GM18508 (cell line): Measurements from ENCODE around the gene PTPRE.
"Not testable (repeated sequence)": the region's sequence is repeated elsewhere in the genome, so short reads cannot be mapped to it uniquely, and the experiment has no call there.

Source experiments
- ATAC-seq: cut with Tn5 transposase; IDR thresholded peaks from one replicate; pipeline ENCODE4 v1.9.1; 2021; ENCODE audit warnings: moderate number of reproducible peaks; ENCODE audit not compliant: insufficient read depth, unreplicated experiment

PTPRE gene

DNA sequence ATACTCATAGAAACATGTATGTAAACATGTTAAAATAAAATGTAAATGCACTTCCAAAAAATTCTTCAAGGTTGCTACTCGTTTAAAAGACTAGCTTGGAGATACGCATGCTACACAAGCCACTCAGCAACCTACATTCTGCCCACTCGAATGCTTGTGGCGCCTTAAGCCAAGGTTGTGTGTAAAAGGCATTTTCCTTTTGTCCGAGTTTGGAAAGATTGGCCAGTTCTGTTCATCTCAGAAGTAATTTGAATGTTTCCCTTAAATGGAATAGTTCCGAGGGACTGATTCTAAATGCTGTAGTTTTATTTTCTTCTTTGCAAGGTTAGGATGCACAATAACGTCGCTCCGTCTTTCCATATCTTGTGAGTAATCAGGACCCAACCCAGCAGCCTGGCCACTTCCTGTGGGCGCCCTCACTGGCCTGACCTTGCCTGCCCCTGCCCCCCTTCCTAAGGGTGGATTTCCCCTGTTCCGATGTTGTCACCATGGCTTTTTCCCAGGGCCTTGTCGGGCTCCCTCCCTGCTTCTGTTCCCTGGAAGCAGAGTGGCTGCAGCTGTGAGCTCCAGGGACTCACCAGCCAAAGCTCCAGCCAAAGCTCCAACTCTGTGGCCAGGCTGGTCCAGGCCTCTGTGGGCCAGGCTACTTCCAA, 70.6 kb downstream of the PTPRE start:
- ATAC-seq: no peak

DNA sequence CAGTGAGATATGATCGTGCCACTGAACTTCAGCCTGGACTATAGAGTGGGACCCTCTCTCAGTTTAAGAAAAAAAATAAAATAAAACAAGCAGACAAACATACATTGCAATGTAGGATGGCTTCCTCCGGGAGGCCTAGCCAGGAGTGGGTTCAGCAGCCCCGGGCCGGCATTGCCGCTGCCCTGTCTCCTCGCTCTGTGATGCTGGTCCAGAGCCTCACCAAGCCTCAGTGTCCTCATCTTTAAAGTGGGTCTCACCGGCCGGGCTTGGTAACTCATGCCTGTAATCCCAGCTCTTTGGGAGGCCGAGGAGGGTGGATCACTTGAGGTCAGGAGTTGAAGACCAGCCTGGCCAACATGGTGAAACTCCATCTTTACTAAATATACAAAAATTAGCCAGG, 71.6 kb downstream of the PTPRE start:
- ATAC-seq: no peak

DNA sequence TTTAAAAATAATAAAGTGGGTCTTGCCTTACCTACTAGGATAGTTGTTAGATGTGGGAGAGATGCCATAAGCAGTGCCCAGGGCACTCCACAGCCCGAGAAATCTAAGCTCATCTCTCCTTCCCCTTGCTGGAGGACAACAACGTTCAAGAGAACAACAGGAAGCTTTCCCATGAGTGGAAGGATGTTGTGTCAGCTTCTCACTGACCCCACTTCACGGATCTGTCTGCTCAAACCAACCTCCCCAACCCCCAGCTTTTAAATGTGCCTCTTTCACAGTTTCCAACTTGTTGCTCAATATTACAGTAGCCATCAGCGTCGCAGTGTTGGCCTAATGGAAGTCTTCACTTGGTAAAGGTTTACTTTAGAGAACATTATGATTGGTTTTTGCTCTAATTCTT, 72.1 kb downstream of the PTPRE start:
- no peak for ATAC-seq

DNA sequence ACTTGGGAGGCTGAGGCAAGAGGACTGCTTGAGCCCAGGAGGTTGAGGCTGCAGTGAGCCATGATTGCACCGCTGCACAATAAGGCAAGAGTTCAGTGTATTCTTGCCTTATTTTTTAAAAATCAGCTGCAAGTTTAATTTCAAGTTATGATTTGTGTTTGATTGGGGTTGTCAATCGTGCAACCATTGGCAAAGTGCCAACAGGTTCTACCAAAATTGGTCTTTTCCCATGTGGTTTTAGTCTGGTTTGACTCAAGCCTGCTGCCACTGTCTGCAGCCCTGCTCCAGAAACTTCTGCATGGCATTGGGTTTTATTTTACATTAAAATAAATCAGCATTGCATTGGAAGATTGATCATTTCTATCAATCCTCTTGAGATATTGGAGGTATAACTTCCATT, 72.7 kb downstream of the PTPRE start:
- no peak for ATAC-seq

- no peak for ATAC-seq
Measured at GRCh38 chr10:127980898-127981297, 74.0 kb downstream of the PTPRE start.

GRCh38 chr10:127982601-127983000, 75.7 kb downstream of the PTPRE start:
- no peak for ATAC-seq

- no peak for ATAC-seq
Measured at GRCh38 chr10:127983344-127984100, 76.6 kb downstream of the PTPRE start.

DNA sequence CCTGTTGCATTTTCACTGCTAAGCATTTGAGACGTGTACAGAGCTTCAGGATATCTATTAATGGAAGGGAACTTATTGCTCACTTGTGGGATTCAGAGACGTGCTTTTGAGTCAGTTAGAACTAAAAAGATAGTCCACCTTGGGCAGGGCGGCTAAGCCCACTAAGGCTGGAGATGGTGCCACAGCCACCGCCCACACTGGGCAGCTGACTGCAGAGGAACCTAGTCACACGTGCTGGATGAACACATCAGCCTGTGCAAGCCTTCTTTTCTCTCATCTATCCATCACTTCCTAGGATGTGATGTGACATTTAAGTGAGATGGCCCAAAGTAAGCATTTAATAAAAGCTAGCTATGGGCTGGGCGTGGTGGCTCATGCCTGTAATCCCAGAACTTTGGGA, 78.0 kb downstream of the PTPRE start:
- ATAC-seq: no peak

GRCh38 chr10:127986531-127987466, 79.9 kb downstream of the PTPRE start:
- no peak for ATAC-seq

- no peak for ATAC-seq
Measured at GRCh38 chr10:127987467-127988380, 80.8 kb downstream of the PTPRE start.

- ATAC-seq: no peak
Measured at GRCh38 chr10:127989481-127990012, 82.6 kb downstream of the PTPRE start.

DNA sequence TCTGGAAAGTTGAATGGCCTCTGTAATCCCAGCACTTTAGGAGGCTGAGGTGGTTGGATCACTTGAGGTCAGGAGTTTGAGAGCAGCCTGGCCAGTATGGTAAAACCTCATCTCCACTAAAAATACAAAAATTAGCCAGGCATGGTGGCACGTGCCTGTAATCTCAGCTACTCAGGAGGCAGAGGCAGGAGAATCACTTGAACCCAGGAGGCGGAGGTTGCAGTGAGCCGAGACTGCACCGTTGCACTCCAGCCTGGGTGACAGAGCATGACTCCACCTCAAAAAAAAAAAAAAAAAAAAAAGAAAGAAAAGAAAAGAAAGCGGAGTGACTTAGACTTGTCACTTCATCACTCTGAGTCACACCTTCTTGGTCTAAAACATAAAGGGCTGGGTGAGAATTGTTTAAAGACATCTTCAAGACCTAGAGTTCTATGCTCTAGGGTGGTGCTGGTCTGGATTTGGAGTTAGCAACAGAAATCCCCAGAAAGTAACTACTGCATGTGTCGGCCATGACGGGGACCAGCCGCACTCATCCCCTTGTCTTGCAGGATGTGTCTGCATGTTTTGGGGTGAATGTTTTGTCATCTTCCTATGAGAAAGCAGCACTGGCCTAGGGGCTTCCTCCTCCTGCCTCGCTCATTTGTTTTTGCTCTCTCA, 83.4 kb downstream of the PTPRE start:
- not testable (repeated sequence) for ATAC-seq

DNA sequence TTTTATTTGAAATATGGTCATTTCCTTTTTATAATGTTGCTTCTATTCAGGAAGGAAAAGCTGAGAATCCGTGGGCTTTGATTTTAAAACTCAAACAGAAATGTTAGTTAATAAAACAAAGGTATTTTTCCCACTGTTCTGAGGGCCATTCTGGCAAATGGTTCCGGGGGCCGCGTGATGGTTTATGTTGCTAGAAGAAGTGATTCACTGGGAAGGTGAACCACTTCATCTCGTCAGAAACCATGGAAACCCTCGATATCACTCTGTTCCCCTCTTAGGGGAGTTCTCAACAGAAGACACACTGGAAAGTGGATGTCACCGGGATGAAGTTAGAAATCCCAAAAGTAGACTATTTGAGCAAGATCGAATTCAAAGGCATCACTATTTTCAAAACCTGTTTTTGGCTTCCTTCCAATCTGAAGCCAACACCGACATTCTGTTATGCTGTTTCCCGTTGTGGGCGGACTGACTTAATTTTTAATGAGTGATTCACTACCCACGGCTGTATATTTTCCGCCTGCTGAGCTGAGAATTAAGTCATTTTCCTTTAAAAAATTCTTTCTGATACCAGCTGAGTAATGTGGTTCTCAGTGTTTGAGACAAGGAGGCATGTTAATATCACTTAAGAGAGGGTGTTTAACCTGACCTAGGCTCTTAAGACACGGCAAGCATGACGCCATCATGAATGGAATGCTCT, 84.1 kb downstream of the PTPRE start:
- ATAC-seq: no peak

- ATAC-seq: no peak
Measured at GRCh38 chr10:127991543-127992255, 84.8 kb downstream of the PTPRE start.

GRCh38 chr10:127992376-127992775, 85.5 kb downstream of the PTPRE start:
- ATAC-seq: no peak

DNA sequence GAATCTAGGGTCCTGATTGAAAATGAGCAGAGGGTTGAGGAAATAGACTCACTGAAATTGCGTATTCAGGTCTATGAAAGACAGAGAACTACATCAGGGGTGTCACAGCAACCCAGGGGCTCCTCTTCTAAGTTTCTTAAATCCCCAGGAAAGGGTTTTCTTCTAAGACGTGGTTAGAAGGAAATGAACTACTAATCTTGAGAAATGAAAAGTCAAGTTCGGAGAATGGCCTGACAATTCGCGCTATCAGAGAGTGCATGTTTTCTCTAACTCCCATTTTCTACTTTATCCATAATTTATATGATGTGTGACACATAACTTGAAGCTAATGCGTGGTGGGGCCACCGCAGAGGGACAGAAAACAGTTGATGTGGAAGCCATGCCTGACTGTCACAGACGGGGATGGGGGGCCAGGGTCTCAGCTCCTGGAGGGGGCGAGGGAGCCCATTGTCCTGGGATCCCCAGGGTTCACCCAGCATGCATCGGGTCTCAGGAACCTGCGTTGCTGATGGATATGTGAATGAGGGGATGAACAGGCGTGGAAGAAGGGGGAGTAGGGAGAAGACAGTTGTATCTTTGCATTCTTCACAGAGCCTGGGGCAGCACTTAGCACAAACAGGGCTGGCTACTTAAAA, 86.3 kb downstream of the PTPRE start:
- ATAC-seq: no peak

DNA sequence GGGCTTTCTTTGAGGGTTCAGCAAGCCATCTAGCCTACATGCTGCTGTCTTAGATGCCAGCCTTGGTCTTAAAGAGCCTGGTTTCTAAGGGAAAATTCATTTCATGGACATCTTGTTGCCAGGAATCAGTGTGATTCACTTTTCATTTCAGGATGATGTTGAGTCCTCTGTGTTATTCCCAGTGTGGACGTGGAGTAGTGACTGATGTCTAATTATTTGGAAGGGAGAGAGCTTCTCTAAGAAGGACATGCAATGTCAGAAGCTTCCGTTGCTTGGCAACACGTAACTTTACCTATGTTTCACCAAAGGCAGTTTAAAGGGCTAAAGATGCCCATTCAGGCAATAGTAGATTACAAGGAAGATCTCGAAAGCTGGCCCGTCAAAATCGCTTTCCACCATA, 89.0 kb downstream of the PTPRE start:
- no peak for ATAC-seq

- ATAC-seq: no peak
Measured at GRCh38 chr10:127996586-127996985, 89.7 kb downstream of the PTPRE start.
